Measurements from ENCODE around the gene GRM5.

The GRM5 gene

GRCh38 chr11:88655656-88656055 lies 410.1 kb downstream of the GRM5 start:
- Histone ChIP-seq H3K4me2 (ENCODE audit: low read length) (no peak overlapping the region), H3K36me3 (ENCODE audit: insufficient read depth, low read length) (no peaks in the 10 kb centered on the region), H3K9ac (ENCODE audit: low read length) (no peak overlapping the region), H3K9me3 (ENCODE audit: low read length) (no peaks in the 10 kb centered on the region), H3K27ac (ENCODE audit: low read depth, low read length, poor library complexity, severe bottlenecking) (no peak overlapping the region), H2AFZ (ENCODE audit: low read length) (no peak overlapping the region), H3K4me1 (ENCODE audit: insufficient read depth, low read length, severe bottlenecking) (no peaks in the 10 kb centered on the region), H4K20me1 (ENCODE audit: insufficient read depth, low read length) (no peaks in the 10 kb centered on the region), H3K9me2 (ENCODE audit: low read depth, low read length) (no peaks in the 10 kb centered on the region), H3K27me3 (ENCODE audit: insufficient read depth, low read length) (no peaks in the 10 kb centered on the region), H3F3A (ENCODE audit: insufficient read depth, low read length) (no peaks in the 10 kb centered on the region), H3K4me3 (ENCODE audit: low read depth, low read length, poor library complexity, severe bottlenecking) (no peak overlapping the region), H3K79me2 (ENCODE audit: insufficient read depth, low read length) (no peaks in the 10 kb centered on the region)
- TF ChIP-seq EZH2 (IDR thresholded peaks at IDR 0.05; ENCODE audit: borderline replicate concordance, low read length), result no peak
- TF ChIP-seq CTCF (IDR thresholded peaks at IDR 0.05; ENCODE audit: low read length), result no peak

- H3K36me3 ChIP-seq (ENCODE audit: insufficient read depth, low read length), result no peaks in the 10 kb centered on the region
- no peak overlapping the region for H3K4me3 ChIP-seq (ENCODE audit: low read depth, low read length, poor library complexity, severe bottlenecking)
- H3F3A ChIP-seq (ENCODE audit: insufficient read depth, low read length), result no peaks in the 10 kb centered on the region
- no peaks in the 10 kb centered on the region for H4K20me1 ChIP-seq (ENCODE audit: insufficient read depth, low read length)
- H3K4me2 ChIP-seq (ENCODE audit: low read length), result no peak overlapping the region
- no peak overlapping the region for H3K9ac ChIP-seq (ENCODE audit: low read length)
- no peak for TF ChIP-seq EZH2 (IDR thresholded peaks at IDR 0.05; ENCODE audit: borderline replicate concordance, low read length)
- TF ChIP-seq CTCF (IDR thresholded peaks at IDR 0.05; ENCODE audit: low read length), result no peak
- H3K27me3 ChIP-seq (ENCODE audit: insufficient read depth, low read length), result no peaks in the 10 kb centered on the region
- no peaks in the 10 kb centered on the region for H3K9me3 ChIP-seq (ENCODE audit: low read length)
- H3K4me1 ChIP-seq (ENCODE audit: insufficient read depth, low read length, severe bottlenecking), result no peaks in the 10 kb centered on the region
- no peak overlapping the region for H3K27ac ChIP-seq (ENCODE audit: low read depth, low read length, poor library complexity, severe bottlenecking)
- no peaks in the 10 kb centered on the region for H3K9me2 ChIP-seq (ENCODE audit: low read depth, low read length)
- H2AFZ ChIP-seq (ENCODE audit: low read length), result no peak overlapping the region
- H3K79me2 ChIP-seq (ENCODE audit: insufficient read depth, low read length), result no peaks in the 10 kb centered on the region
Observed at GRCh38 chr11:88655196-88655595, 410.6 kb downstream of the GRM5 start.

GRCh38 chr11:88651556-88651955 lies 414.2 kb downstream of the GRM5 start:
- Histone ChIP-seq H3K79me2 (ENCODE audit: insufficient read depth, low read length) (no peaks in the 10 kb centered on the region), H2AFZ (ENCODE audit: low read length) (no peak overlapping the region), H3K9me2 (ENCODE audit: low read depth, low read length) (no peaks in the 10 kb centered on the region), H3K9ac (ENCODE audit: low read length) (no peak overlapping the region), H3F3A (ENCODE audit: insufficient read depth, low read length) (no peaks in the 10 kb centered on the region), H4K20me1 (ENCODE audit: insufficient read depth, low read length) (no peaks in the 10 kb centered on the region), H3K4me2 (ENCODE audit: low read length) (no peak overlapping the region), H3K4me3 (ENCODE audit: low read depth, low read length, poor library complexity, severe bottlenecking) (no peak overlapping the region), H3K9me3 (ENCODE audit: low read length) (no peaks in the 10 kb centered on the region), H3K27me3 (ENCODE audit: insufficient read depth, low read length) (no peaks in the 10 kb centered on the region), H3K27ac (ENCODE audit: low read depth, low read length, poor library complexity, severe bottlenecking) (no peak overlapping the region), H3K4me1 (ENCODE audit: insufficient read depth, low read length, severe bottlenecking) (no peaks in the 10 kb centered on the region), H3K36me3 (ENCODE audit: insufficient read depth, low read length) (no peaks in the 10 kb centered on the region)
- TF ChIP-seq CTCF (IDR thresholded peaks at IDR 0.05; ENCODE audit: low read length), result no peak
- no peak for TF ChIP-seq EZH2 (IDR thresholded peaks at IDR 0.05; ENCODE audit: borderline replicate concordance, low read length)
